GM23338 (cell line): ENCODE results near the gene CFTR. TPM values are rescaled to one million over a fixed set of nuclear protein-coding genes. Genes with fewer than 3 reads are reported as not detected.

Source experiments
- ATAC-seq: fragments of 200-7000 bp; cut with Tn5 transposase; 3 replicates; pipeline ENCODE4 v1.9.1; 2020
- DNase-seq: peaks from one replicate; pipeline ENCODE4 v3.0.0-alpha.2; 2015; ENCODE audit warnings: low spot score
- H2AFZ ChIP-seq: fragments of 200-600 bp; sonication (generic); 2 replicates; pipeline ENCODE4 v1.8.0; 2016; ENCODE audit warnings: antibody characterized with exemption, mild to moderate bottlenecking, moderate library complexity
- H3F3A ChIP-seq: fragments of 200-600 bp; sonication (generic); replicated peaks from 2 replicates; pipeline ENCODE4 v1.8.0; 2017; ENCODE audit warnings: antibody characterized with exemption, mixed run types, low read depth
- H3K27ac ChIP-seq: fragments of 200-600 bp; sonication (generic); 2 replicates; pipeline ENCODE4 v1.6.1; 2016; ENCODE audit warnings: low read depth
- H3K27me3 ChIP-seq: fragments of 200-600 bp; sonication (generic); 2 replicates; pipeline ENCODE4 v1.8.0; 2016; ENCODE audit warnings: mild to moderate bottlenecking, mixed run types, moderate library complexity; ENCODE audit not compliant: insufficient read depth
- H3K36me3 ChIP-seq: fragments of 200-600 bp; sonication (generic); 2 replicates; pipeline ENCODE4 v1.8.0; 2016; ENCODE audit warnings: mild to moderate bottlenecking; ENCODE audit not compliant: insufficient read depth
- H3K4me1 ChIP-seq: fragments of 200-600 bp; sonication (generic); 2 replicates; pipeline ENCODE4 v1.8.0; 2016; ENCODE audit warnings: mild to moderate bottlenecking, moderate library complexity; ENCODE audit not compliant: insufficient read depth
- H3K4me2 ChIP-seq: fragments of 200-600 bp; sonication (generic); 2 replicates; pipeline ENCODE4 v1.7.1; 2017; ENCODE audit warnings: mixed run types
- H3K4me3 ChIP-seq: fragments of 200-600 bp; sonication (generic); 2 replicates; pipeline ENCODE4 v1.6.1; 2016; ENCODE audit warnings: mixed run types
- H3K79me2 ChIP-seq: fragments of 200-600 bp; sonication (generic); replicated peaks from 2 replicates; pipeline ENCODE4 v1.8.0; 2017; ENCODE audit warnings: mild to moderate bottlenecking; ENCODE audit not compliant: insufficient read depth
- H3K9me2 ChIP-seq: fragments of 200-600 bp; sonication (generic); 2 replicates; pipeline ENCODE4 v1.8.0; 2017; ENCODE audit not compliant: insufficient read depth
- H4K20me1 ChIP-seq: fragments of 200-600 bp; sonication (generic); replicated peaks from 2 replicates; pipeline ENCODE4 v1.8.0; 2017; ENCODE audit warnings: mild to moderate bottlenecking; ENCODE audit not compliant: insufficient read depth
- H3K27ac Mint-ChIP-seq: 2 replicates; pipeline ENCODE4 v1.8.0; 2020; ENCODE audit warnings: inconsistent platforms, mild to moderate bottlenecking, moderate library complexity, mixed read lengths
- H3K27me3 Mint-ChIP-seq: 3 replicates; pipeline ENCODE4 v1.8.0; 2022; ENCODE audit warnings: low read depth, mild to moderate bottlenecking, moderate library complexity, mixed read lengths, inconsistent platforms; ENCODE audit not compliant: insufficient read depth, poor library complexity
- H3K36me3 Mint-ChIP-seq: 3 replicates; pipeline ENCODE4 v1.8.0; 2021; ENCODE audit warnings: low read depth, mild to moderate bottlenecking, inconsistent platforms, moderate library complexity, mixed read lengths
- H3K4me1 Mint-ChIP-seq: 3 replicates; pipeline ENCODE4 v1.8.0; 2020; ENCODE audit warnings: mild to moderate bottlenecking, inconsistent platforms, mixed read lengths
- H3K4me3 Mint-ChIP-seq: 3 replicates; pipeline ENCODE4 v1.8.0; 2021; ENCODE audit warnings: moderate library complexity, mild to moderate bottlenecking, inconsistent platforms, mixed read lengths
- H3K9me3 Mint-ChIP-seq: 3 replicates; pipeline ENCODE4 v1.8.0; 2020; ENCODE audit warnings: moderate library complexity, mild to moderate bottlenecking, inconsistent platforms, mixed read lengths
- CREB1 ChIP-seq: fragments of 250-450 bp; sonication (Bioruptor Pico); IDR thresholded peaks from 2 replicates; pipeline ENCODE4 v1.5.0; 2020; ENCODE audit warnings: low read depth, mild to moderate bottlenecking, moderate library complexity
- CTCF ChIP-seq, 2 experiments: fragments of 200-600 bp in 1 of 2; sonication (generic) in 1 of 2; conservative IDR thresholded peaks; 2 replicates each; pipeline versions ENCODE4 v1.5.1 to v1.6.1; 2016 to 2017; ENCODE audit warnings: antibody characterized with exemption in 2 of 2, low read depth in 2 of 2, mild to moderate bottlenecking in 2 of 2, moderate library complexity in 1 of 2
- EZH2 ChIP-seq: fragments of 200-600 bp; sonication (generic); IDR thresholded peaks from one replicate; pipeline ENCODE4 v1.8.0; 2017; ENCODE audit warnings: antibody characterized with exemption, mild to moderate bottlenecking, low read depth; ENCODE audit not compliant: unreplicated experiment
- EZH2phosphoT487 ChIP-seq: fragments of 200-600 bp; sonication (generic); IDR thresholded peaks from one replicate; pipeline ENCODE4 v1.8.1; 2018; ENCODE audit warnings: antibody characterized with exemption; ENCODE audit not compliant: unreplicated experiment
- JUNB ChIP-seq: IDR thresholded peaks from one replicate; pipeline ENCODE4 v1.6.1; 2016; ENCODE audit warnings: antibody characterized with exemption; ENCODE audit not compliant: unreplicated experiment
- POLR2AphosphoS5 ChIP-seq: IDR thresholded peaks from 2 replicates; pipeline ENCODE4 v1.6.1; 2016; ENCODE audit warnings: antibody characterized with exemption, low read depth
- ZNF114 ChIP-seq: fragments of 250-450 bp; sonication (Bioruptor Pico); IDR thresholded peaks from 2 replicates; pipeline ENCODE4 v1.5.0; 2020; ENCODE audit warnings: mild to moderate bottlenecking, moderate library complexity
- ZNF331 ChIP-seq: fragments of 250-450 bp; sonication (Bioruptor Pico); IDR thresholded peaks from 2 replicates; pipeline ENCODE4 v1.5.0; 2020; ENCODE audit warnings: low read depth, mild to moderate bottlenecking, moderate library complexity
- polyA plus RNA-seq: library from polyadenylated mRNA; unstranded; fragments of >200 nt; fragmentation: Nextera tagmentation; extraction: Ambion mirVana; gene quantifications from 2 replicates; pipeline ENCODE4 v1.2.1, GENCODE V29; 2016
- total RNA-seq: library from RNA; depleted of rRNA; stranded (reverse); fragments of >200 nt; shearing (Covaris generic); gene quantifications from 2 replicates; pipeline ENCODE4 v1.2.3, GENCODE V29; 2014
- TF ChIP-seq, protein P1 (sequence below): IDR thresholded peaks from one replicate; pipeline ENCODE4 v1.6.1; 2018; ENCODE audit warnings: antibody characterized with exemption; ENCODE audit not compliant: unreplicated experiment
- TF ChIP-seq, protein P2 (sequence below): IDR thresholded peaks from 2 replicates; pipeline ENCODE4 v1.6.1; 2016; ENCODE audit warnings: antibody characterized with exemption

Gene CFTR
- total and polyA plus RNA-seq, 2 experiments from 2014 or later: 0.45 to 1.2 TPM

- no peaks in the 10 kb centered on the region for H3K27me3 ChIP-seq
- no peak for ATAC-seq
These were observed 141.3 kb downstream of the CFTR start for GRCh38 chr7:117621075-117621618.

DNA sequence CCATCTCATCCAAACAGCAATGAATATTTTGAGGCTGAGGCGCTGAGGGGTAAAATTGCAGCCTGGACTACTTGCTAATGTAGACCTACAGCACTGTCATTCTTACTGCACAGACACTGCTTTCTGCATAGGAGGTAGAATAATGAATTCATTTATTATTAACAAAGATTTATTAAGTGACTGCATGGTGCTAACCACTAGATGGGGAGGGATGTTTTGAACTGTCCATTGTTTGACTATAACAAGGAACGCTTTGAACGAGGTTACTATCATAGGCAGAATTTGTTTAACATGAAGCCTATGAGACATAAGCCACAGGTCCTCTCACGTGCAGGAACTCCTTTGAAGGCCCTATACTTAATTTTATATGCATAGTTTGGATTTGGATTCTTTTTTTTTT is 143.8 kb downstream of the CFTR start:
- H3K27me3 ChIP-seq: no peaks in the 10 kb centered on the region
- H3F3A ChIP-seq: no peaks in the 10 kb centered on the region
- Mint-ChIP-seq H3K36me3 (no peaks in the 10 kb centered on the region), H3K27ac (no peak overlapping the region), H3K4me1 (peaks cover 4% of the 10 kb centered on the region; the same call in 1 of the 3 replicates), H3K27me3 (peaks cover 3% of the 10 kb centered on the region), H3K9me3 (no peaks in the 10 kb centered on the region), H3K4me3 (no peak overlapping the region)
- no peak for DNase-seq
- no peak overlapping the region for H3K4me3 ChIP-seq
- no peak overlapping the region for H2AFZ ChIP-seq
- no peak overlapping the region for H3K4me2 ChIP-seq
- no peaks in the 10 kb centered on the region for H3K79me2 ChIP-seq
- H3K27ac ChIP-seq: no peak overlapping the region
- no peaks in the 10 kb centered on the region for H3K9me2 ChIP-seq
- no peaks in the 10 kb centered on the region for H3K36me3 ChIP-seq
- no peak for ATAC-seq
- H3K4me1 ChIP-seq: no peaks in the 10 kb centered on the region
- no peaks in the 10 kb centered on the region for H4K20me1 ChIP-seq
- TF ChIP-seq CTCF (conservative IDR thresholded peaks at IDR 0.05; ENCODE audit: low read depth in 2 of 2) (no peak), ZNF331 (CRISPR knock-in tag) (no peak), EZH2phosphoT487 (no peak), EZH2 (no peak), POLR2AphosphoS5 (no peak), JUNB (no peak), ZNF114 (CRISPR knock-in tag) (no peak), CREB1 (CRISPR knock-in tag) (no peak)
- TF ChIP-seq, protein P1, sequence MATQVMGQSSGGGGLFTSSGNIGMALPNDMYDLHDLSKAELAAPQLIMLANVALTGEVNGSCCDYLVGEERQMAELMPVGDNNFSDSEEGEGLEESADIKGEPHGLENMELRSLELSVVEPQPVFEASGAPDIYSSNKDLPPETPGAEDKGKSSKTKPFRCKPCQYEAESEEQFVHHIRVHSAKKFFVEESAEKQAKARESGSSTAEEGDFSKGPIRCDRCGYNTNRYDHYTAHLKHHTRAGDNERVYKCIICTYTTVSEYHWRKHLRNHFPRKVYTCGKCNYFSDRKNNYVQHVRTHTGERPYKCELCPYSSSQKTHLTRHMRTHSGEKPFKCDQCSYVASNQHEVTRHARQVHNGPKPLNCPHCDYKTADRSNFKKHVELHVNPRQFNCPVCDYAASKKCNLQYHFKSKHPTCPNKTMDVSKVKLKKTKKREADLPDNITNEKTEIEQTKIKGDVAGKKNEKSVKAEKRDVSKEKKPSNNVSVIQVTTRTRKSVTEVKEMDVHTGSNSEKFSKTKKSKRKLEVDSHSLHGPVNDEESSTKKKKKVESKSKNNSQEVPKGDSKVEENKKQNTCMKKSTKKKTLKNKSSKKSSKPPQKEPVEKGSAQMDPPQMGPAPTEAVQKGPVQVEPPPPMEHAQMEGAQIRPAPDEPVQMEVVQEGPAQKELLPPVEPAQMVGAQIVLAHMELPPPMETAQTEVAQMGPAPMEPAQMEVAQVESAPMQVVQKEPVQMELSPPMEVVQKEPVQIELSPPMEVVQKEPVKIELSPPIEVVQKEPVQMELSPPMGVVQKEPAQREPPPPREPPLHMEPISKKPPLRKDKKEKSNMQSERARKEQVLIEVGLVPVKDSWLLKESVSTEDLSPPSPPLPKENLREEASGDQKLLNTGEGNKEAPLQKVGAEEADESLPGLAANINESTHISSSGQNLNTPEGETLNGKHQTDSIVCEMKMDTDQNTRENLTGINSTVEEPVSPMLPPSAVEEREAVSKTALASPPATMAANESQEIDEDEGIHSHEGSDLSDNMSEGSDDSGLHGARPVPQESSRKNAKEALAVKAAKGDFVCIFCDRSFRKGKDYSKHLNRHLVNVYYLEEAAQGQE: no peak
- TF ChIP-seq, protein P2, sequence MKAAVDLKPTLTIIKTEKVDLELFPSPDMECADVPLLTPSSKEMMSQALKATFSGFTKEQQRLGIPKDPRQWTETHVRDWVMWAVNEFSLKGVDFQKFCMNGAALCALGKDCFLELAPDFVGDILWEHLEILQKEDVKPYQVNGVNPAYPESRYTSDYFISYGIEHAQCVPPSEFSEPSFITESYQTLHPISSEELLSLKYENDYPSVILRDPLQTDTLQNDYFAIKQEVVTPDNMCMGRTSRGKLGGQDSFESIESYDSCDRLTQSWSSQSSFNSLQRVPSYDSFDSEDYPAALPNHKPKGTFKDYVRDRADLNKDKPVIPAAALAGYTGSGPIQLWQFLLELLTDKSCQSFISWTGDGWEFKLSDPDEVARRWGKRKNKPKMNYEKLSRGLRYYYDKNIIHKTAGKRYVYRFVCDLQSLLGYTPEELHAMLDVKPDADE: no peak

More at GRCh38 chr7:117621075-117621618, 141.3 kb downstream of the CFTR start:
- Mint-ChIP-seq H3K27ac (no peak overlapping the region), H3K4me1 (peaks cover 4% of the 10 kb centered on the region; the same call in 1 of the 3 replicates), H3K9me3 (no peaks in the 10 kb centered on the region), H3K36me3 (no peaks in the 10 kb centered on the region), H3K27me3 (peaks cover 3% of the 10 kb centered on the region), H3K4me3 (no peak overlapping the region)
- Histone ChIP-seq H3F3A (no peaks in the 10 kb centered on the region), H2AFZ (no peak overlapping the region), H3K4me3 (no peak overlapping the region), H3K27ac (no peak overlapping the region), H3K4me2 (no peak overlapping the region), H3K4me1 (no peaks in the 10 kb centered on the region), H3K79me2 (no peaks in the 10 kb centered on the region), H3K9me2 (no peaks in the 10 kb centered on the region), H4K20me1 (no peaks in the 10 kb centered on the region), H3K36me3 (no peaks in the 10 kb centered on the region)
- no peak for DNase-seq
- TF ChIP-seq EZH2: no peak
